Ureter (tissue), 1 donor: ENCODE measurements around the gene HBG2. TPM values are rescaled to one million over a fixed set of nuclear protein-coding genes. Genes with fewer than 3 reads are reported as not detected.
"Not testable (repeated sequence)": the region's sequence is repeated elsewhere in the genome, so short reads cannot be mapped to it uniquely, and the experiment has no call there.

Experiments
- DNase-seq: peaks from one replicate; pipeline ENCODE4 v3.0.0-alpha.2; 2020; ENCODE audit warnings: low spot score
- total RNA-seq: library from RNA; stranded (reverse); gene quantifications from one replicate; pipeline ENCODE4 v1.2.4, GENCODE V29; 2023
- donor health status: DM: yes; HTN: yes; CAD: no.

Gene HBG2
- not detected for total RNA-seq

- DNase-seq, result not testable (repeated sequence)
These were observed at the start of gene HBG2 for GRCh38 chr11:5254646-5255413. Gene HBG2, minus strand, starts transcription at chr11:5254781. Its CDS starts 53 bp downstream, at chr11:5254728.

DNA sequence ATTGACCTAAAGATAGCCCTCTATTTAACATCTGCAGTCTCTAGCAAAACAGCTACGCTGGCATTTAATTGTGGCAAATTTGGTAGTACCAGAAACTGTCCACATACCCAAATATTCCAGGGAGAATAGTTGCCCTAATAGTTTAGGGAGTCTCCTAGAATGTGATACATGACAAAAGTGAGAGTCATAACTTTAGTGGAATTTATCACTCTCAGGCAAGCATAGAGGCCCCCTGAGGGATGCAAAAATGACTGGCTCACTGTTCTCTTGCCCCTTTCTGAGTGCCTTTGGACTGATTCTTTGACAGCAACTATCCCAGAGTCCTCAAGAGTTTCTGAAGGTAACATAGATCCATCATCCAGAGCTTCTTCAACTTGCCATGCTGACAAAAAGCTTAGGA lies 49.5 kb upstream of the HBG2 start:
- DNase-seq, result no peak

- DNase-seq, result no peak
These were observed 49.0 kb upstream of the HBG2 start for GRCh38 chr11:5303626-5304025.

DNA sequence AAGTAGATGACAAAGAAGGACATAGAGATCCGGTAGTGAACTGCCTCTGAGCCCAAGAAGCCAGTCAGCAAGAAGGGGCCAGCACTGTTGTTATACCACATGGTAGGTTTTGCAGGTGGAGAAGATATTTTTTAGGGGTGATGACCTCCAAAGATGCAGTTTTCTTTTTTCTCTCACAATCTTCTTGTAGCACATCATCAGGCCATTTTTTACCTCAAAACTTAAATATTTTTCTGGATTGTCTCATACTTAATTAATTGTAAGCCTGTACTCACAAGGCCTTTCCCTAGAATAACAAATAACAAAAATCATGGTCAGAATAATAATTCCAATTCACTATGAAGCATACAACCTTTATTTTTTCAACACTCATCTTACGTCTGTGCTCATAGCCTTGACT lies 47.3 kb upstream of the HBG2 start, which contains the start of gene OR51B4:
OR51B4 (minus strand) TSS at position 101 of the 400 bp plus-strand sequence; CDS start at position 101, 0 bp downstream.
- DNase-seq, result no peak

DNA sequence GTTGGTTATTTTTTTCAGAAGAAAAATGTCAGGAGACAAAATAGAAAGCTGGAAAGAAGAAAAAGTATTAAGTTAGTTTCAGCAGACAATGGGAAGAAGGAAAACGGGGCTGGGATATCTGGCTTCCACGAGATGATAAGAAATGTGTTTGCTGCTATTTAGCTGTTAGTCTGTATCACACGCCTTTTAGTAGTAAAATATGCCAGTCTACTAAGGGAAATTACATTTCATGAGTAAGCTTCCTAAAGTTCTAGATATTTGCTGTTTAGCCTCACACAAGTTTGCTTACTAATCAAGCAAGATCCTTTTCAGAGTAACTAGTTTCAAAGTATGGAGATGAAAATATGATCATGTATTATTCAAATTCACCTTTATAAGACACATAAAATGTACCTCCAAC lies 45.7 kb upstream of the HBG2 start:
- DNase-seq, result no peak

GRCh38 chr11:5298451-5298850 lies 43.9 kb upstream of the HBG2 start:
- no peak for DNase-seq

GRCh38 chr11:5297721-5298323 lies 43.2 kb upstream of the HBG2 start:
- DNase-seq, result no peak

GRCh38 chr11:5294342-5294995 lies 39.9 kb upstream of the HBG2 start:
- DNase-seq, result not testable (repeated sequence)

GRCh38 chr11:5293028-5293427 lies 38.4 kb upstream of the HBG2 start:
- DNase-seq, result no peak

- no peak for DNase-seq
These were observed 36.7 kb upstream of the HBG2 start for GRCh38 chr11:5291207-5291838.

GRCh38 chr11:5290106-5290505 lies 35.5 kb upstream of the HBG2 start:
- no peak for DNase-seq

GRCh38 chr11:5289696-5290095 lies 35.1 kb upstream of the HBG2 start:
- DNase-seq, result no peak

DNA sequence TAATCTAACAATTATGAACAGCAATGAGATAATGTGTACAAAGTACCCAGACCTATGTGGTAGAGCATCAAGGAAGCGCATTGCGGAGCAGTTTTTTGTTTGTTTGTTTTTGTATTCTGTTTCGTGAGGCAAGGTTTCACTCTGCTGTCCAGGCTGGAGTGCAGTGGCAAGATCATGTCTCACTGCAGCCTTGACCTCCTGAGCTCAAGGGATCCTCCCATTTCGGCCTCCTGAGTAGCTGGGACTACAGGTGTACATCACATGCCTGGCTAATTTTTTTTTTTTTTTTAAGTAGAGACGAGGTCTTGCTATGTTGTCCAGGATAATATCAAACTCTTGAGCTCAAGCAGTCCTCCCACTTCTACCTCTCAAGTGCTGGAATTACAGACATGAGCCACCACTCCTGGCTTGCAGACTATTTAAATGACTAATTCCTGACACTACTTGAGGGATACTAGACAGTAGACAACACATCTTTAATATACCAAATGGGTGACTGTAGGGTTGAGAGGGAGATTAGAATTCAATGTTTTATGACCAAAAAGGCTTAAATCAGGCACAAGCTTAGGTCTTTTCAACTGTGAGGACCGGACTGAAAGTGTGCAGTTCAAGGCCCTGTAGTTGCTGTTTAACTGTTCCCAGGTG lies 34.4 kb upstream of the HBG2 start:
- DNase-seq, result no peak

- DNase-seq, result no peak
These were observed 33.7 kb upstream of the HBG2 start for GRCh38 chr11:5288108-5288905.

DNA sequence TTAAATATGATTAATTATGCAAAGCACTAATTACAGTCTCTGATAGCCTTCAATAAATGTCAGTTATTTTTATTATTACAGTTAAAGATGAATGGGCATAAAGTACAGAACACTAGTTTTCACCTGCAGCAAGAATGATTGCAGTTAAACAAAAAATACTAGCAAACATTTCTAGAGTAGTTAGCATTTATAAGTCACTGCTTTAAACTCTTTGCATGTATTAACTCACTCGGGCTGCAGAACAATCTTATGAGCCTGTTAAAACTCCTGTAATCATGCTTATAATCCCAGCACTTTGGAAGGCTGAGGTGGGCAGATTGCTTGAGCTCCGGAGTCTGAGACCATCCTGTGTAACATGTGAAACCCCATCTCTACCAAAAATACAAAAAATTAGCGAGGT lies 32.3 kb upstream of the HBG2 start:
- DNase-seq, result no peak

- no peak for DNase-seq
These were observed 31.8 kb upstream of the HBG2 start for GRCh38 chr11:5286351-5286750.

DNA sequence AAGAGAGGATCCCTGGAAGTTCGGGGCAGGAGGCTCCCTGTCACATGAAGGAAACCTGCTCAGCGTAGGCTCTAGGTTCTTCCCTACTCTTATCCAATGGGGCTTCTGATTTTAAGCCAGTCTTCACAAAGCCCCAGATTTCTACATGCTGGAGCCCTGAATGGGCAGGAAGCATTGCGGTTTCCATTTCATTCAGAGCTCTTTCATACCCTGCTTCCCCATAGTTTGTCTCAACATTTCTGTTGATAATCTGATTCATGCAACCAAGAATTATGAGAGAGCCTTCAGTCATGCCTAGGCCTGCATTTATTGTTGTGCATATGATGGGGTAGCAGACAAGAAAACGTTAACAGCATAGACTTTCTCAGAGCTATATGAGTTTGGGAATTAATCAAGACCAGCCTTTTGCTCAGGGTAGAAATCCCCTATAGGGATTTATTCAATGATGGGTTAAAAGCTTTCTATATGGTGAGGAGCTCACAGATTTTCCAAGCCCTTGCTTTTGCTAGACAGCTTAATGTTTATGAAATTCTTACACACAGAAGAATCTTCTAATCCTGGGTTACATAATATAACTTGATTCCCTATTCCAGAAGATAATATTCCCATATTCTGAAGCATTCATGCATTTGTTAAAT lies 31.2 kb upstream of the HBG2 start:
- no peak for DNase-seq

DNA sequence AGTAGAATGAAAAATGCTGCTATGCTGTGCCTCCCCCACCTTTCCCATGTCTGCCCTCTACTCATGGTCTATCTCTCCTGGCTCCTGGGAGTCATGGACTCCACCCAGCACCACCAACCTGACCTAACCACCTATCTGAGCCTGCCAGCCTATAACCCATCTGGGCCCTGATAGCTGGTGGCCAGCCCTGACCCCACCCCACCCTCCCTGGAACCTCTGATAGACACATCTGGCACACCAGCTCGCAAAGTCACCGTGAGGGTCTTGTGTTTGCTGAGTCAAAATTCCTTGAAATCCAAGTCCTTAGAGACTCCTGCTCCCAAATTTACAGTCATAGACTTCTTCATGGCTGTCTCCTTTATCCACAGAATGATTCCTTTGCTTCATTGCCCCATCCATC lies 30.1 kb upstream of the HBG2 start:
- DNase-seq, result no peak

DNA sequence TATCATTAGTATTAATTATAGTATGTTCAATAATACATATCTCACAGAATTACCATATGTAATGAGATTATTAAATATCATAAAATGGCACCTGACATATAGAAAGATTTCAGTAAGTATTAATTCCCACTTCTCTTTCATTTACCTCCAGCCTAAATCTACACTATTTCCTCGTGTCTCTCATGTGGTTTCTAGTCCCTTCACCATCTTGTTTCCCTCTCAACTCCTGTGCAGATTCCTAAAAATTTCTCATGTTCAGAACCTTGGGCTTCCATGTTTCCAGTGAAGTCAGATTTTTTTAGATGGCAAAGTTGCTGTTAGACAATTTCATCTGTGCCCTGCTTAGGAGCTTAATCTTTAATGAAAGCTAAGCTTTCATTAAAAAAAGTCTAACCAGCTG lies 29.3 kb upstream of the HBG2 start:
- no peak for DNase-seq

DNA sequence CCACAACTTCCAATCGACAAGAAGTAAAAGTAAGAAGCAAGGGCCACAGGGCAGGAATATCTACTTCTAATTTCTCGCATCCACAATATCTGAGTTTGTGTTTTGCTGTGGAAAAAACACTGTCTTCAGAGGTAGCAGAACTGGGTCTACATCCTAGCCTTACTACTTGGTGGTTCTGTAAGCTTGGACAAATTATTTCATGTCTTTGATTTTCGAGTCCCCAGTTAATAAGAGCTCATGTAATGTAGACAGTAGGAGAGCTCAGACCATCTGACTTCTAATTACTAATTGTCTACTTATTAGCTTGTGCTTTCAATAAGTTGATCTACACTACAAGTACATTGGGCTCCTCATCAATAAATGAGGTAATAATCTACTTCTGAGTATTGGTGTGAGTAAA lies 28.5 kb upstream of the HBG2 start:
- no peak for DNase-seq

- DNase-seq, result no peak
These were observed 28.0 kb upstream of the HBG2 start for GRCh38 chr11:5282628-5283027.
